B cell (primary cell): ENCODE results near the gene DGKZ. TPM values are rescaled to one million over a fixed set of nuclear protein-coding genes. Genes with fewer than 3 reads are reported as not detected.

Experiments
- ATAC-seq: fragments of 200-7000 bp; cut with Tn5 transposase; one replicate; pipeline ENCODE4 v1.10.0; 2021; ENCODE audit warnings: low read depth, mild to moderate bottlenecking, moderate number of reproducible peaks, moderate library complexity
- CTCF ChIA-PET: fragments of 350-600 bp; sonication (Branson Sonifier 250); formaldehyde crosslinking; loops from one replicate; lab custom pipeline; 2021; ENCODE audit warnings: antibody characterized with exemption, inconsistent platforms; lab: Charles Lee
- POLR2A ChIA-PET: fragments of 350-600 bp; sonication (Branson Sonifier 250); formaldehyde crosslinking; loops from one replicate; lab custom pipeline; 2021; ENCODE audit warnings: antibody characterized with exemption; lab: Charles Lee
- DNase-seq: peaks from one replicate; pipeline ENCODE4 v3.0.0; 2013
- H2AFZ ChIP-seq: 2 replicates; pipeline ENCODE4 v1.6.1; 2012; ENCODE audit warnings: mild to moderate bottlenecking, low read depth, low read length; ENCODE audit not compliant: insufficient read depth, poor library complexity, severe bottlenecking
- H3K27ac ChIP-seq, 2 donors: 1 replicate in 1 of 2; 2 replicates in 1 of 2; pipeline ENCODE4 v1.5.1; 2012 to 2013; ENCODE audit warnings: low read length in 2 of 2, mild to moderate bottlenecking in 2 of 2, moderate library complexity in 1 of 2
- H3K27me3 ChIP-seq, 4 experiments: fragments of 200-600 bp in 1 of 4; sonication (generic) in 1 of 4; replicated peaks in 1 of 4; 1 replicate in 2 of 4; 2 replicates in 2 of 4; pipeline versions ENCODE4 v1.6.1 to v1.7.0; 2013 to 2016; ENCODE audit warnings: low read length in 3 of 4, mild to moderate bottlenecking in 2 of 4, mixed read lengths in 1 of 4, moderate library complexity in 1 of 4; ENCODE audit not compliant: insufficient read depth in 4 of 4, control insufficient read depth in 3 of 4; ENCODE audit errors: control extremely low read depth in 1 of 4
- H3K36me3 ChIP-seq, 2 experiments: replicated peaks in 1 of 2; 1 replicate in 1 of 2; 2 replicates in 1 of 2; pipeline versions ENCODE4 v1.6.1 to v1.7.1; 2013; ENCODE audit warnings: low read length in 1 of 2; ENCODE audit not compliant: insufficient read depth in 2 of 2, control insufficient read depth in 1 of 2; ENCODE audit errors: control extremely low read depth in 1 of 2, extremely low read depth in 1 of 2
- H3K4me1 ChIP-seq, 2 donors: fragments of 200-600 bp in 1 of 2; sonication (generic) in 1 of 2; 1 replicate in 1 of 2; 2 replicates in 1 of 2; pipeline versions ENCODE4 v1.5.1 to v1.6.1; 2013 to 2017; ENCODE audit warnings: low read length in 2 of 2; ENCODE audit not compliant: control insufficient read depth in 2 of 2, insufficient read depth in 2 of 2
- H3K4me2 ChIP-seq: replicated peaks from 2 replicates; pipeline ENCODE3; 2012; ENCODE audit warnings: mild to moderate bottlenecking, low read depth, low read length; ENCODE audit not compliant: poor library complexity, severe bottlenecking
- H3K4me3 ChIP-seq, 5 experiments: fragments of 200-600 bp in 1 of 5; sonication (generic) in 1 of 5; 1 replicate in 3 of 5; 2 replicates in 2 of 5; pipeline versions ENCODE4 v1.5.1 to v1.7.0; 2011 to 2016; ENCODE audit warnings: low read length in 4 of 5, mild to moderate bottlenecking in 4 of 5, low read depth in 2 of 5, control low read depth in 1 of 5, moderate library complexity in 1 of 5; ENCODE audit not compliant: insufficient read depth in 1 of 5; ENCODE audit errors: control extremely low read depth in 1 of 5, extremely low read depth in 1 of 5
- H3K79me2 ChIP-seq: fragments of 200-600 bp; sonication (generic); one replicate; pipeline ENCODE4 v1.6.0; 2016; ENCODE audit warnings: low read length; ENCODE audit not compliant: control insufficient read depth, insufficient read depth
- H3K9ac ChIP-seq: fragments of 200-600 bp; sonication (generic); 2 replicates; pipeline ENCODE4 v1.6.1; 2017; ENCODE audit warnings: mild to moderate bottlenecking, low read length, moderate library complexity
- H3K9me3 ChIP-seq, 3 donors: one replicate each; pipeline versions ENCODE4 v1.6.1 to v1.7.1; 2013; ENCODE audit warnings: low read length in 2 of 3; ENCODE audit not compliant: control insufficient read depth in 2 of 3, insufficient read depth in 1 of 3; ENCODE audit errors: control extremely low read depth in 1 of 3
- H4K20me1 ChIP-seq: 2 replicates; pipeline ENCODE4 v1.6.0; 2012; ENCODE audit warnings: mild to moderate bottlenecking, low read length; ENCODE audit not compliant: insufficient read depth, control insufficient read depth, poor library complexity, severe bottlenecking
- H3K27ac Mint-ChIP-seq: one replicate; pipeline ENCODE4 v1.8.0; 2021; ENCODE audit warnings: mixed read lengths
- H3K27me3 Mint-ChIP-seq: one replicate; pipeline ENCODE4 v1.8.0; 2021; ENCODE audit warnings: mixed read lengths
- H3K4me1 Mint-ChIP-seq: one replicate; pipeline ENCODE4 v1.8.0; 2021; ENCODE audit warnings: mixed read lengths
- H3K4me3 Mint-ChIP-seq: one replicate; pipeline ENCODE4 v1.8.0; 2021; ENCODE audit warnings: mixed read lengths
- H3K9me3 Mint-ChIP-seq: one replicate; pipeline ENCODE4 v1.8.0; 2022; ENCODE audit warnings: mixed read lengths; ENCODE audit not compliant: insufficient read depth
- EZH2 ChIP-seq: IDR thresholded peaks from 2 replicates; pipeline ENCODE4 v1.6.1; 2012; ENCODE audit warnings: borderline replicate concordance, low read depth, mild to moderate bottlenecking, moderate library complexity, low read length; ENCODE audit not compliant: insufficient read depth, poor library complexity, severe bottlenecking
- WGBS: methylation state at CpG from one replicate; pipeline ENCODE4 v1.1.5; 2013; ENCODE audit warnings: missing lambda C conversion rate; ENCODE audit not compliant: insufficient coverage; 5-methylcytosine and 5-hydroxymethylcytosine counted together
- intact Hi-C: fragments of 100-400 bp; cut with micrococcal nuclease; formaldehyde crosslinking; loops from one replicate; pipeline ENCODE4 v1.10.0; 2022
- polyA plus RNA-seq: library from polyadenylated mRNA; depleted of rRNA; stranded (reverse); fragments of >200 nt; gene quantifications from 2 replicates; pipeline ENCODE4 v1.2.3, GENCODE V29; 2012
- total RNA-seq, 2 donors: library from RNA; stranded (reverse); fragments of 120-200 nt in 1 of 2; gene quantifications; 1 replicate in 1 of 2; 2 replicates in 1 of 2; pipeline versions ENCODE4 v1.2.3 to v1.2.4, GENCODE V29; 2013 to 2022
- TF ChIP-seq, protein P1 (sequence below): fragments of 200-600 bp; IDR thresholded peaks from one replicate; pipeline ENCODE4 v1.8.0; 2022; ENCODE audit warnings: antibody characterized with exemption, mild to moderate bottlenecking

Gene DGKZ
- total and polyA plus RNA-seq, 2 donors (not counting 1 experiment from before 2014, with no cell fraction given) = 56.6 to 79.5 TPM

DNA sequence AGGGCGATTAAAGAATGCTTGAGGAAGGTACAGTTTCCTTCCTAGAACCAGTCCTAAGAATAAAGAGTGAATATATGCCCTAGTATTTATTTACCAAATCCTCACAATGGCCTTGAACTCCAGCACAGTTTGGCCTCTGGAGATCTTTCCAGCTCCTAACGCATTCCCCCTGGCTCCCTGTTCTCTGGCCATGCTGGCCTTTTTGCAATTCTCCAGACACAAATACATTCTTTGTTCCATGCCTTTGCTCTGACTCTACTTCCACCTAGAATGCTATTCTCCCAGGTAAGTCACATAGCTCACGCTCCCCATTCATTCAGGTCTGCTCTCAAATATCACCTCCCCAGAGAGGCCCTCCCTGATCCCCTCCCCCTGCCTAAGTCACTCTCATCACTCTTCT is 3.7 kb upstream of the DGKZ start:
- Histone ChIP-seq H4K20me1 (peaks cover 8% of the 10 kb centered on the region), H3K4me3 (no peak overlapping the region), H3K27me3 (peaks cover 0 to 9% (median 2%) of the 10 kb centered on the region in 4 experiments), H2AFZ (no peak overlapping the region), H3K36me3 (no peaks in the 10 kb centered on the region), H3K9ac (no peak overlapping the region), H3K79me2 (peaks cover 23% of the 10 kb centered on the region), H3K4me2 (no peak overlapping the region), H3K4me1 (peaks cover 30 to 32% of the 10 kb centered on the region in 2 donors), H3K27ac (no peak overlapping the region), H3K9me3 (no peaks in the 10 kb centered on the region)
- ChIA-PET POLR2A (no interaction called here), CTCF (interaction anchor here (0.7 to 1.5 kb wide), 3 partner anchors 12 to 106 kb away, joined by 3 to 6 read pairs (median 4); no protein-coding TSS in a partner anchor)
- DNase-seq = no peak
- no peak overlapping the region for H3K4me3 Mint-ChIP-seq
- TF ChIP-seq, protein P1, sequence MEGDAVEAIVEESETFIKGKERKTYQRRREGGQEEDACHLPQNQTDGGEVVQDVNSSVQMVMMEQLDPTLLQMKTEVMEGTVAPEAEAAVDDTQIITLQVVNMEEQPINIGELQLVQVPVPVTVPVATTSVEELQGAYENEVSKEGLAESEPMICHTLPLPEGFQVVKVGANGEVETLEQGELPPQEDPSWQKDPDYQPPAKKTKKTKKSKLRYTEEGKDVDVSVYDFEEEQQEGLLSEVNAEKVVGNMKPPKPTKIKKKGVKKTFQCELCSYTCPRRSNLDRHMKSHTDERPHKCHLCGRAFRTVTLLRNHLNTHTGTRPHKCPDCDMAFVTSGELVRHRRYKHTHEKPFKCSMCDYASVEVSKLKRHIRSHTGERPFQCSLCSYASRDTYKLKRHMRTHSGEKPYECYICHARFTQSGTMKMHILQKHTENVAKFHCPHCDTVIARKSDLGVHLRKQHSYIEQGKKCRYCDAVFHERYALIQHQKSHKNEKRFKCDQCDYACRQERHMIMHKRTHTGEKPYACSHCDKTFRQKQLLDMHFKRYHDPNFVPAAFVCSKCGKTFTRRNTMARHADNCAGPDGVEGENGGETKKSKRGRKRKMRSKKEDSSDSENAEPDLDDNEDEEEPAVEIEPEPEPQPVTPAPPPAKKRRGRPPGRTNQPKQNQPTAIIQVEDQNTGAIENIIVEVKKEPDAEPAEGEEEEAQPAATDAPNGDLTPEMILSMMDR = no peak
- TF ChIP-seq EZH2 = no peak
- ATAC-seq = no peak
- peaks cover 32% of the 10 kb centered on the region for H3K4me1 Mint-ChIP-seq
- H3K9me3 Mint-ChIP-seq = no peaks in the 10 kb centered on the region
- intact Hi-C loops = no loop called here
- 97% methylated on average over 2 of the region's 3 CpGs for WGBS
- H3K27ac Mint-ChIP-seq = no peak overlapping the region
- peaks cover 17% of the 10 kb centered on the region for H3K27me3 Mint-ChIP-seq

DNA sequence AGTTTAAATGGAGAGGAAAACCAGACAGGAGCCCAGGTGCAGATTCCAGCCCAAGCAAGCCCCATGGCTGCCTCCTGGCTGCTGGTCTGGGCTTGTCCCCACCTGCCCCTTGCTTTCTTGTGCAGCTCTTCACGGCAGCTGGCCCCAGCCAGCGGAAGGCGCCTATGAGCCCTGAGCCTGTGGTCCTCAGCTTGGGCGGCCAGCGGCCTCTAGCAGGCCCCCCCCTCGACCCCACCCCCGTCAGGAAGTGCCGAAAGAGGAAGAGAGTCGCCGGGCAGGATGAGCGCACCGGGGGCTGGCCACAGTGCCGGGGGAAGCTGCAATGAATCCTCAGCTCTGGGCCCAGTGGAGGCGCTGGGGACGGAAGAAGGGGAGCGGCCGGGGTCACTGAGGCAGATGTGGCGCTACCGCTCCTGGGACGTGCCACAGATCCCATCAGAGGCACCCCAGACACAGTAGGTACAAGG is 2.1 kb upstream of the DGKZ start:
- POLR2A ChIA-PET = no interaction called here
- TF ChIP-seq, protein P1 = no peak
- TF ChIP-seq EZH2 = no peak
- H3K27ac Mint-ChIP-seq = peak overlapping the region; percentile 57
- peak overlapping the region; percentile 91 for H3K4me3 Mint-ChIP-seq
- Histone ChIP-seq H3K4me1 (peaks cover 38 to 45% of the 10 kb centered on the region in 2 donors), H3K9ac (peak overlapping the region; percentile 66), H2AFZ (peak overlapping the region; percentile 82), H3K79me2 (peaks cover 38% of the 10 kb centered on the region), H3K27me3 (peaks cover 0 to 5% (median 0%) of the 10 kb centered on the region in 4 experiments), H3K4me3 (peak overlapping the region; percentile 22 to 75 (median 55)), H3K4me2 (peak overlapping the region; percentile 92), H3K9me3 (no peaks in the 10 kb centered on the region), H4K20me1 (peaks cover 20% of the 10 kb centered on the region), H3K27ac (no peak overlapping the region), H3K36me3 (no peaks in the 10 kb centered on the region)
- 6% methylated on average over 17 of the region's 20 CpGs for WGBS
- peaks cover 8% of the 10 kb centered on the region for H3K27me3 Mint-ChIP-seq
- CTCF ChIA-PET = interaction anchor here (1.1 to 2.5 kb wide), 3 partner anchors 15 to 29 kb away, joined by 3 to 7 read pairs (median 3); no protein-coding TSS in a partner anchor
- no peaks in the 10 kb centered on the region for H3K9me3 Mint-ChIP-seq
- peaks cover 45% of the 10 kb centered on the region for H3K4me1 Mint-ChIP-seq
- ATAC-seq (no peak), DNase-seq (peak; percentile 48)
- intact Hi-C loops = loop anchor here (2.0 to 5.0 kb wide), 3 partner anchors 37 to 428 kb away; partner anchors contain the start of genes MDK and PEX16
